ENCODE measurements around the gene TARBP2.
A peak's percentile ranks its signal among the peaks of the same experiment; 100 is the strongest.
"Not testable (repeated sequence)": the region's sequence is repeated elsewhere in the genome, so short reads cannot be mapped to it uniquely, and the experiment has no call there.

Gene TARBP2

DNA sequence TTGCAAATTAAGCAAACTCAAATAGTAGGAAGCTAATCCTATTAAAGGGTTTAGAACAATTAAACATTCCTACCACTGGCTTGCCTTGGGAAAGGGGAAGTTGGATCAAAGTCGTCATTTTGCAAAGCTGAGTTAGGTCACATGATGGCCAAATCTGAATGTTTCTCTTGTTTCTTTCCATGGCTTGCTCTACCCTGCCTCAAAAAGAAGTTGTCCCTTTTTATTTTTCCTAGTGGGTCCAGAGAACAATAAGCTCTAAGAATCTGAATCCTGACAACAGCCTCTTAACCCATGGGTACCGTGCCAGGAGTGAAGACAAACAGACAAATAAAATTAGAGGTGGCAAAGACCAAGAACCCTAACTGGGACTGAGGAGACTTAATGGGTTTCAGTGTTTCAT is 32.4 kb downstream of the TARBP2 start:
- Histone ChIP-seq H3K27ac (ENCODE audit: insufficient read depth, low read length, poor library complexity, severe bottlenecking) (no peak overlapping the region), H3K4me1 (ENCODE audit: control insufficient read depth, insufficient read depth, low read length, poor library complexity, severe bottlenecking) (no peaks in the 10 kb centered on the region), H3K36me3 (ENCODE audit: control insufficient read depth, insufficient read depth, low read length) (peaks cover 60% of the 10 kb centered on the region), H3K27me3 (replicated peaks; ENCODE audit: control insufficient read depth, insufficient read depth, low read length, poor library complexity, severe bottlenecking) (no peaks in the 10 kb centered on the region), H3K9me3 (ENCODE audit: control insufficient read depth, low read length) (no peaks in the 10 kb centered on the region), H3K4me3 (ENCODE audit: insufficient read depth, low read depth, low read length, poor library complexity, severe bottlenecking) (no peak overlapping the region)
- DNase-seq = no peak

- Histone ChIP-seq H3K36me3 (ENCODE audit: control insufficient read depth, insufficient read depth, low read length) (peaks cover 57% of the 10 kb centered on the region), H3K4me3 (ENCODE audit: insufficient read depth, low read depth, low read length, poor library complexity, severe bottlenecking) (no peak overlapping the region), H3K4me1 (ENCODE audit: control insufficient read depth, insufficient read depth, low read length, poor library complexity, severe bottlenecking) (no peaks in the 10 kb centered on the region), H3K9me3 (ENCODE audit: control insufficient read depth, low read length) (no peaks in the 10 kb centered on the region), H3K27me3 (replicated peaks; ENCODE audit: control insufficient read depth, insufficient read depth, low read length, poor library complexity, severe bottlenecking) (no peaks in the 10 kb centered on the region), H3K27ac (ENCODE audit: insufficient read depth, low read length, poor library complexity, severe bottlenecking) (no peak overlapping the region)
- no peak for DNase-seq
These were observed 35.9 kb downstream of the TARBP2 start for GRCh38 chr12:53536962-53537361.

DNA sequence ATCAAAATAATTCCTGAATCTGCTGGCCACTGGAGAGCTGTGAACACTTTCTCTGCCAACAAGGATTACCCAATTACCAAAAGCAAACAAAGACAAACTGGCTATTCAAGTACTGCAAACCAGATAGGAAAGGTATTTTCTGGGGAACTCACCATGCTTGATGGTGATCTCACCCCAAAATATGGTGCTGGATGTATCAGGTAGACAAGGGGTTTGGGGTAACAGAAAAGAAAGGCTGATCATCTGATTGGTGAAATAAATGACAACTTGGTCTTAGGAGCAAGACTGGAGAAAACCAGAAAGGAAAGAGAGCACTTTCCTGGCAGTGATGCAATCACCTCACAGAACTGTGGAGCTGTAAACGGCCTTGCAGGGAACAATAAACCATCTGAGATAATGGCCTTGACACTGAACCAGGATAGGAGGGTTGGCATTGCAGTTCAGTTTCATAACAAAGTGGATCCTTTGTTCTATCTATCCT is 37.2 kb downstream of the TARBP2 start:
- Histone ChIP-seq H3K4me3 (ENCODE audit: insufficient read depth, low read depth, low read length, poor library complexity, severe bottlenecking) (no peak overlapping the region), H3K27ac (ENCODE audit: insufficient read depth, low read length, poor library complexity, severe bottlenecking) (no peak overlapping the region), H3K27me3 (replicated peaks; ENCODE audit: control insufficient read depth, insufficient read depth, low read length, poor library complexity, severe bottlenecking) (no peaks in the 10 kb centered on the region), H3K9me3 (ENCODE audit: control insufficient read depth, low read length) (no peaks in the 10 kb centered on the region), H3K4me1 (ENCODE audit: control insufficient read depth, insufficient read depth, low read length, poor library complexity, severe bottlenecking) (no peaks in the 10 kb centered on the region), H3K36me3 (ENCODE audit: control insufficient read depth, insufficient read depth, low read length) (peaks cover 48% of the 10 kb centered on the region)
- DNase-seq = no peak

- H3K9me3 ChIP-seq (ENCODE audit: control insufficient read depth, low read length) = no peaks in the 10 kb centered on the region
- H3K27me3 ChIP-seq (replicated peaks; ENCODE audit: control insufficient read depth, insufficient read depth, low read length, poor library complexity, severe bottlenecking) = no peaks in the 10 kb centered on the region
- H3K27ac ChIP-seq (ENCODE audit: insufficient read depth, low read length, poor library complexity, severe bottlenecking) = no peak overlapping the region
- H3K36me3 ChIP-seq (ENCODE audit: control insufficient read depth, insufficient read depth, low read length) = peaks cover 37% of the 10 kb centered on the region
- DNase-seq = no peak
- H3K4me3 ChIP-seq (ENCODE audit: insufficient read depth, low read depth, low read length, poor library complexity, severe bottlenecking) = no peak overlapping the region
- H3K4me1 ChIP-seq (ENCODE audit: control insufficient read depth, insufficient read depth, low read length, poor library complexity, severe bottlenecking) = no peaks in the 10 kb centered on the region
These were observed 38.4 kb downstream of the TARBP2 start for GRCh38 chr12:53539526-53539925.

DNA sequence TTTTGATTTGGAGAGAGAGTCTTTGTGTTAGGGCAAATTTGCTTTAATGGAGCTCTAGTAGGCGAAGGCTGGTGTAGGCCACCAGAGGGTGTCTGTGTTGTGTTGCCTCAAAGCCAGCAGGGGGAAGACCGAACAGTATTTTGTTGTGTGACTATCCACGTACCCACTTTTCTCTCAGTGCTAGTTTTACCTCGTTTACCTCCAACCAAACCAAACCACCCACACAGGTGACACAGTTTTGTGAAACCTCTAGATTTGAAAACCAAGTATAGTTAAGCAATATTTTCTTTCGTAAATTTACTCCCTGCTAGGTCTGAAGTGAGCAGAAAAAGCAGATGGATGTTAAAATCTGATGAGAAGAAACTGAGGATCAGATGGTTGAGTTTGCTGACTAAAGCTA is 42.5 kb downstream of the TARBP2 start:
- peaks cover 18% of the 10 kb centered on the region for H3K36me3 ChIP-seq (ENCODE audit: control insufficient read depth, insufficient read depth, low read length)
- H3K27me3 ChIP-seq (replicated peaks; ENCODE audit: control insufficient read depth, insufficient read depth, low read length, poor library complexity, severe bottlenecking) = no peaks in the 10 kb centered on the region
- no peaks in the 10 kb centered on the region for H3K4me1 ChIP-seq (ENCODE audit: control insufficient read depth, insufficient read depth, low read length, poor library complexity, severe bottlenecking)
- no peak overlapping the region for H3K4me3 ChIP-seq (ENCODE audit: insufficient read depth, low read depth, low read length, poor library complexity, severe bottlenecking)
- peak in 2 of 3 donors; percentile 1 to 7 for DNase-seq
- peak overlapping the region; percentile 1 for H3K27ac ChIP-seq (ENCODE audit: insufficient read depth, low read length, poor library complexity, severe bottlenecking)
- no peaks in the 10 kb centered on the region for H3K9me3 ChIP-seq (ENCODE audit: control insufficient read depth, low read length)

GRCh38 chr12:53548354-53548753 is 47.3 kb downstream of the TARBP2 start:
- not testable (repeated sequence) for H3K9me3 ChIP-seq (ENCODE audit: control insufficient read depth, low read length); DNase-seq; H3K27me3 ChIP-seq (replicated peaks; ENCODE audit: control insufficient read depth, insufficient read depth, low read length, poor library complexity, severe bottlenecking); H3K27ac ChIP-seq (ENCODE audit: insufficient read depth, low read length, poor library complexity, severe bottlenecking); H3K4me3 ChIP-seq (ENCODE audit: insufficient read depth, low read depth, low read length, poor library complexity, severe bottlenecking); H3K4me1 ChIP-seq (ENCODE audit: control insufficient read depth, insufficient read depth, low read length, poor library complexity, severe bottlenecking)
- peaks cover 17% of the 10 kb centered on the region for H3K36me3 ChIP-seq (ENCODE audit: control insufficient read depth, insufficient read depth, low read length)

DNA sequence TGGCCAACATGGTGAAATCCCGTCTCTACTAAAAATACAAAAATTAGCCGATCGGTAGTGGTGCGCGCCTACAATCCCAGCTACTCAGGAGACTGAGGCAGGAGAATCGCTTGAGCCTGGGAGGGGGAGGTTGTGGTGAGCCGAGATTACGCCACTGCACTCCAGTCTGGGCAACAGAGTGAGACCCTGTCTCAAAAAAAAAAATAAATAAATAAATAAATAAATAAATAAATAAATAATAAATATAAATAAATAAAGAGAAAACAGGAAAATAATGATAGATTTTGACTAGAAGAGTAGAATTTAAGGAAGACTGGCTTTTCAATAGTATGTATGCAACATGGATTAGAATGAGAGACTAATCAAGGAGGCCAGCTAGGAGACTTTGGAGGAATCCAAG is 49.0 kb downstream of the TARBP2 start:
- not testable (repeated sequence) for H3K27ac ChIP-seq (ENCODE audit: insufficient read depth, low read length, poor library complexity, severe bottlenecking); DNase-seq; H3K9me3 ChIP-seq (ENCODE audit: control insufficient read depth, low read length); H3K27me3 ChIP-seq (replicated peaks; ENCODE audit: control insufficient read depth, insufficient read depth, low read length, poor library complexity, severe bottlenecking); H3K4me3 ChIP-seq (ENCODE audit: insufficient read depth, low read depth, low read length, poor library complexity, severe bottlenecking); H3K4me1 ChIP-seq (ENCODE audit: control insufficient read depth, insufficient read depth, low read length, poor library complexity, severe bottlenecking)
- H3K36me3 ChIP-seq (ENCODE audit: control insufficient read depth, insufficient read depth, low read length) = peaks cover 17% of the 10 kb centered on the region

GRCh38 chr12:53550595-53550994 is 49.5 kb downstream of the TARBP2 start:
- H3K4me3 ChIP-seq (ENCODE audit: insufficient read depth, low read depth, low read length, poor library complexity, severe bottlenecking) = no peak overlapping the region
- H3K9me3 ChIP-seq (ENCODE audit: control insufficient read depth, low read length) = no peaks in the 10 kb centered on the region
- H3K4me1 ChIP-seq (ENCODE audit: control insufficient read depth, insufficient read depth, low read length, poor library complexity, severe bottlenecking) = no peaks in the 10 kb centered on the region
- no peaks in the 10 kb centered on the region for H3K27me3 ChIP-seq (replicated peaks; ENCODE audit: control insufficient read depth, insufficient read depth, low read length, poor library complexity, severe bottlenecking)
- no peak for DNase-seq
- H3K27ac ChIP-seq (ENCODE audit: insufficient read depth, low read length, poor library complexity, severe bottlenecking) = no peak overlapping the region
- peaks cover 17% of the 10 kb centered on the region for H3K36me3 ChIP-seq (ENCODE audit: control insufficient read depth, insufficient read depth, low read length)

DNA sequence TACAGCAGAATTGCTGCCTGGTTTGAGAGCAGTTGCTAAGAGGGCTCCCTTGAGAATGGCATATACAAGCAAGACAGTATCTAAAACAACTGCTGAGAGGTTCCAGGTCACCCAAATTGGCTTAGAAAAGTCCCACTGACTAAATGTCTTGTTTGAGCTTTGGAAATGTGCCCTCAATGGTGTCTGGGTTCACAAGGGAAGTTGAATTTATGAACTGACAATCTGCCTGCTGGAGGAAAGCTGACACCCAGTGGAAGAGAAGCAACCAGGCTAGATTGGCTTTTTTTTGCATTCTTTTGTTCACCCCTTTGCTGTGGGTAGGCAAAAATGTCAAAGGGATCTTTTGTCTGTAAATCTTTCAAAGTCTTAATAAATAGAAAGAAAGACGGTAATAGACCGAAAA is 50.8 kb downstream of the TARBP2 start:
- H3K4me3 ChIP-seq (ENCODE audit: insufficient read depth, low read depth, low read length, poor library complexity, severe bottlenecking) = no peak overlapping the region
- DNase-seq = no peak
- H3K27me3 ChIP-seq (replicated peaks; ENCODE audit: control insufficient read depth, insufficient read depth, low read length, poor library complexity, severe bottlenecking) = no peaks in the 10 kb centered on the region
- no peaks in the 10 kb centered on the region for H3K9me3 ChIP-seq (ENCODE audit: control insufficient read depth, low read length)
- no peaks in the 10 kb centered on the region for H3K4me1 ChIP-seq (ENCODE audit: control insufficient read depth, insufficient read depth, low read length, poor library complexity, severe bottlenecking)
- no peak overlapping the region for H3K27ac ChIP-seq (ENCODE audit: insufficient read depth, low read length, poor library complexity, severe bottlenecking)
- peaks cover 17% of the 10 kb centered on the region for H3K36me3 ChIP-seq (ENCODE audit: control insufficient read depth, insufficient read depth, low read length)

GRCh38 chr12:53552361-53553327 is 51.6 kb downstream of the TARBP2 start:
- peaks cover 17% of the 10 kb centered on the region for H3K36me3 ChIP-seq (ENCODE audit: control insufficient read depth, insufficient read depth, low read length)
- no peaks in the 10 kb centered on the region for H3K9me3 ChIP-seq (ENCODE audit: control insufficient read depth, low read length)
- no peaks in the 10 kb centered on the region for H3K4me1 ChIP-seq (ENCODE audit: control insufficient read depth, insufficient read depth, low read length, poor library complexity, severe bottlenecking)
- no peaks in the 10 kb centered on the region for H3K27me3 ChIP-seq (replicated peaks; ENCODE audit: control insufficient read depth, insufficient read depth, low read length, poor library complexity, severe bottlenecking)
- H3K27ac ChIP-seq (ENCODE audit: insufficient read depth, low read length, poor library complexity, severe bottlenecking) = no peak overlapping the region
- no peak overlapping the region for H3K4me3 ChIP-seq (ENCODE audit: insufficient read depth, low read depth, low read length, poor library complexity, severe bottlenecking)
- DNase-seq = no peak
